Lung (tissue), 12 donors: ENCODE results near the gene GLDN. TPM values are rescaled to one million over a fixed set of nuclear protein-coding genes. Genes with fewer than 3 reads are reported as not detected.

Experiments used
- ATAC-seq: fragments of 200-7000 bp; cut with Tn5 transposase; one replicate; pipeline ENCODE4 v1.9.1; 2020; ENCODE audit warnings: moderate number of reproducible peaks; ENCODE audit not compliant: insufficient read depth, low FRiP score
- DNase-seq, 3 donors: peaks; one replicate each; pipeline ENCODE4 v3.0.0-alpha.2; 2013 to 2017
- H3K27ac ChIP-seq, 2 donors: one replicate each; pipeline ENCODE4 v1.5.1; 2013; ENCODE audit warnings: mild to moderate bottlenecking in 2 of 2, moderate library complexity in 2 of 2, control low read depth in 1 of 2, inconsistent platforms in 1 of 2, low read depth in 1 of 2, low read length in 1 of 2
- H3K27me3 ChIP-seq, 3 donors: one replicate each; pipeline ENCODE4 v1.5.1; 2013; ENCODE audit warnings: low read length in 2 of 3; ENCODE audit not compliant: control insufficient read depth in 3 of 3, insufficient read depth in 3 of 3
- H3K36me3 ChIP-seq, 4 donors: one replicate each; pipeline ENCODE4 v1.5.1; 2013; ENCODE audit warnings: low read length in 4 of 4, mild to moderate bottlenecking in 1 of 4, moderate library complexity in 1 of 4; ENCODE audit not compliant: control insufficient read depth in 4 of 4, insufficient read depth in 4 of 4
- H3K4me1 ChIP-seq, 5 donors: one replicate each; pipeline ENCODE4 v1.5.1; 2013; ENCODE audit warnings: low read length in 5 of 5, mild to moderate bottlenecking in 2 of 5, moderate library complexity in 1 of 5; ENCODE audit not compliant: control insufficient read depth in 5 of 5, insufficient read depth in 5 of 5
- H3K4me3 ChIP-seq: one replicate; pipeline ENCODE4 v1.5.1; 2013; ENCODE audit warnings: mild to moderate bottlenecking, control low read depth, moderate library complexity
- H3K9ac ChIP-seq, 2 donors: one replicate each; pipeline ENCODE4 v1.5.1; 2013; ENCODE audit warnings: low read length in 2 of 2, control low read depth in 1 of 2; ENCODE audit not compliant: insufficient read depth in 1 of 2
- H3K9me3 ChIP-seq, 4 donors: one replicate each; pipeline ENCODE4 v1.5.1; 2013; ENCODE audit warnings: low read length in 3 of 4, mild to moderate bottlenecking in 1 of 4, moderate library complexity in 1 of 4; ENCODE audit not compliant: control insufficient read depth in 4 of 4, insufficient read depth in 3 of 4
- CTCF ChIP-seq: IDR thresholded peaks from 2 replicates; pipeline ENCODE4 v1.5.1; 2012; ENCODE audit warnings: mild to moderate bottlenecking; ENCODE audit errors: control extremely low read depth, extremely low read depth
- WGBS, 2 donors: extraction: QIAGEN DNeasy Blood & Tissue Kit; methylation state at CpG; one replicate each; pipeline ENCODE4 v1.1.7; 2013; 5-methylcytosine and 5-hydroxymethylcytosine counted together
- polyA plus RNA-seq, 2 donors: library from polyadenylated mRNA; stranded (reverse); fragments of 200-250 nt; gene quantifications; one replicate each; pipeline ENCODE4 v1.2.1, GENCODE V29; 2013
- total RNA-seq, 2 donors: library from RNA; depleted of rRNA in 1 of 2; stranded (reverse); fragments of >200 nt in 1 of 2; gene quantifications; one replicate each; pipeline ENCODE4 v1.2.1, GENCODE V29; 2014 to 2021
- donor health status: control.
- donor health status: control.
- donor health status: Bipolar disorder and iron deficiency.
- donor health status: healthy.
- donor health status: DM: yes; HTN: yes; CAD: no.

GLDN gene
- total and polyA plus RNA-seq, 4 donors: 0.82 to 75.8 (median 8.4) TPM

DNA sequence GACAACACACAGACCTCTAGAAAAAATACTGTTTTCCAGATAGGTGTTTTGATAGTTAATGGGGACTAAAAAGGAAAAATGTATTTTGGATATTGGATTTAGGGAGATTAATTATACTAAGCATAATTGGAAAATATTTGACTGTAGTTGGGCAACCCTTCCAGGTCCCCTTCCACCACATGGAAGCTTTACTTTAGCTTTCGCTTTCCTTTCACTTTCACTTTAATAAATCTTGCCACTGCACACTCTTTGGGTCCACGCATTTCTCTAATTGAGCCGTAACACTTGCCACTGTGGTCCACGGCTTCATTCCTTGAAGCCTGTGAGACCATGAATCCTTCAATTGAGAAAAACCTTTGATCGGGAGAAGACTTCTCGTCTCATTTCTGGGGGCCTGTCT, 15.5 kb downstream of the GLDN start:
- 94 to 95% methylated on average over 6 of the region's 6 CpGs for WGBS, 2 donors
- Histone ChIP-seq H3K4me1 (peaks cover 0 to 6% (median 0%) of the 10 kb centered on the region in 5 donors), H3K9ac (no peak overlapping the region), H3K4me3 (no peak overlapping the region), H3K9me3 (no peaks in the 10 kb centered on the region), H3K36me3 (no peaks in the 10 kb centered on the region), H3K27me3 (no peaks in the 10 kb centered on the region), H3K27ac (no peak overlapping the region)
- ATAC-seq (no peak), DNase-seq (no peak)
- TF ChIP-seq CTCF: no peak

DNA sequence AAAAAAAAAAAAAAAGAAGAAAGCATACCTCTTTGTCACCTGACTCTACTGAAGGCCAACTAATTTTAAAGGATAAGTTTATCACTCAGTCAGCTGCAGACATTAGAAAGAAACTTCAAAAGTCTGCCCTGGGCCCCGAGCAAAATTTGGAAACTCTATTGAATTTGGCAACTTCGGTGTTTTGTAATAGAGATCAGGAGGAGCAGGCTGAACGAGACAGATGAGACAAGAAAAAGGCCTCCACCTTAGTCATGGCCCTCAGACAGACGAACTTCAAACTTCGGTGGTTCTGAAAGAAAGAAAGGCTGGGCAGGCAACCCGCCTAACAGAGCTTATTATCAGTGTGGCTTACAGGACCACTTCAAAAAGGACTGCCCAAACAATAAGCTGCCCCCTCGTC, 18.5 kb downstream of the GLDN start:
- no peaks in the 10 kb centered on the region for H3K9me3 ChIP-seq
- H3K4me3 ChIP-seq: no peak overlapping the region
- TF ChIP-seq CTCF: no peak
- H3K27ac ChIP-seq: no peak overlapping the region
- 53 to 75% methylated on average over 7 of the region's 7 CpGs for WGBS, 2 donors
- no peaks in the 10 kb centered on the region for H3K4me1 ChIP-seq
- no peaks in the 10 kb centered on the region for H3K36me3 ChIP-seq
- ATAC-seq (no peak), DNase-seq (no peak)
- no peaks in the 10 kb centered on the region for H3K27me3 ChIP-seq
- no peak overlapping the region for H3K9ac ChIP-seq

GRCh38 chr15:51363383-51363782, 21.9 kb downstream of the GLDN start:
- H3K4me1 ChIP-seq: peaks cover 0 to 5% (median under 1%) of the 10 kb centered on the region in 5 donors
- H3K9me3 ChIP-seq: peaks cover 0 to 1% (median 0%) of the 10 kb centered on the region in 4 donors
- H3K9ac ChIP-seq: no peak overlapping the region
- TF ChIP-seq CTCF: no peak
- no peak for DNase-seq
- 71 to 79% methylated on average over 9 of the region's 9 CpGs for WGBS, 2 donors
- H3K4me3 ChIP-seq: no peak overlapping the region
- no peak overlapping the region for H3K27ac ChIP-seq
- H3K27me3 ChIP-seq: no peaks in the 10 kb centered on the region
- H3K36me3 ChIP-seq: no peaks in the 10 kb centered on the region
- ATAC-seq: no peak

- no peak overlapping the region for H3K9ac ChIP-seq
- TF ChIP-seq CTCF: no peak
- H3K36me3 ChIP-seq: no peaks in the 10 kb centered on the region
- H3K4me1 ChIP-seq: peaks cover 0 to 9% (median 5%) of the 10 kb centered on the region in 5 donors
- 87 to 92% methylated on average over 6 of the region's 6 CpGs for WGBS, 2 donors
- H3K9me3 ChIP-seq: peaks cover 0 to 1% (median 0%) of the 10 kb centered on the region in 4 donors
- no peak overlapping the region for H3K27ac ChIP-seq
- ATAC-seq (no peak), DNase-seq (no peak)
- no peaks in the 10 kb centered on the region for H3K27me3 ChIP-seq
- no peak overlapping the region for H3K4me3 ChIP-seq
These were observed 24.0 kb downstream of the GLDN start for GRCh38 chr15:51365417-51365816.
